Fibroblast of the conjunctiva (primary cell): ENCODE measurements around the gene SLC16A6.
"Not testable (repeated sequence)": the region's sequence is repeated elsewhere in the genome, so short reads cannot be mapped to it uniquely, and the experiment has no call there.

ENCODE experiments used
- DNase-seq: peaks from one replicate; pipeline ENCODE4 v3.0.0-alpha.2; 2010; ENCODE audit warnings: low read depth

Gene SLC16A6

GRCh38 chr17:68290955-68291835, at the start of gene SLC16A6, which contains the start of gene ARSG:
SLC16A6 (minus strand) TSS chr17:68291127; CDS start chr17:68278320, 12,807 bp downstream.
ARSG (plus strand) TSS chr17:68291495; CDS start chr17:68307494, 15,999 bp downstream.
- no peak for DNase-seq

- DNase-seq: no peak
Observed at GRCh38 chr17:68334393-68334792, 43.5 kb upstream of the SLC16A6 start.

- DNase-seq: not testable (repeated sequence)
Observed at GRCh38 chr17:68331932-68332331, 41.0 kb upstream of the SLC16A6 start.

GRCh38 chr17:68329331-68329730, 38.4 kb upstream of the SLC16A6 start:
- no peak for DNase-seq

GRCh38 chr17:68328676-68329075, 37.7 kb upstream of the SLC16A6 start:
- DNase-seq: no peak

- no peak for DNase-seq
Observed at GRCh38 chr17:68327823-68328557, 37.1 kb upstream of the SLC16A6 start.

- DNase-seq: no peak
Observed at GRCh38 chr17:68326681-68327080, 35.8 kb upstream of the SLC16A6 start.

GRCh38 chr17:68325961-68326360, 35.0 kb upstream of the SLC16A6 start:
- no peak for DNase-seq

GRCh38 chr17:68324654-68325336, 33.9 kb upstream of the SLC16A6 start:
- DNase-seq: no peak

GRCh38 chr17:68324114-68324513, 33.2 kb upstream of the SLC16A6 start:
- no peak for DNase-seq

- DNase-seq: no peak
Observed at GRCh38 chr17:68322630-68323029, 31.7 kb upstream of the SLC16A6 start.

GRCh38 chr17:68321556-68321954, 30.6 kb upstream of the SLC16A6 start:
- no peak for DNase-seq

- no peak for DNase-seq
Observed at GRCh38 chr17:68320943-68321555, 30.1 kb upstream of the SLC16A6 start.

GRCh38 chr17:68320311-68320865, 29.5 kb upstream of the SLC16A6 start:
- DNase-seq: no peak

- DNase-seq: no peak
Observed at GRCh38 chr17:68319410-68320162, 28.7 kb upstream of the SLC16A6 start.

GRCh38 chr17:68318103-68318991, 27.4 kb upstream of the SLC16A6 start:
- DNase-seq: no peak

- DNase-seq: no peak
Observed at GRCh38 chr17:68317458-68317857, 26.5 kb upstream of the SLC16A6 start.

- DNase-seq: no peak
Observed at GRCh38 chr17:68315930-68316329, 25.0 kb upstream of the SLC16A6 start.

- no peak for DNase-seq
Observed at GRCh38 chr17:68314916-68315535, 24.1 kb upstream of the SLC16A6 start.
